Tibial nerve (tissue), 4 donors: ENCODE data around the gene HDAC5.

Experiments
- EP300 ChIP-seq, 2 donors: sonication (generic); formaldehyde crosslinking; IDR thresholded peaks; one replicate each; pipeline ENCODE4 v1.6.1; 2017; ENCODE audit warnings: antibody characterized with exemption in 2 of 2, mild to moderate bottlenecking in 1 of 2
- TF ChIP-seq, protein P1 (sequence below), 5 experiments: fragments of 200-600 bp in 3 of 5; fragments of 450-650 bp in 2 of 5; sonication (generic) in 3 of 5; IDR thresholded peaks; one replicate each; pipeline ENCODE4 v1.5.1; 2016 to 2019; ENCODE audit warnings: antibody characterized with exemption in 5 of 5, mild to moderate bottlenecking in 3 of 5, moderate library complexity in 2 of 5

DNA sequence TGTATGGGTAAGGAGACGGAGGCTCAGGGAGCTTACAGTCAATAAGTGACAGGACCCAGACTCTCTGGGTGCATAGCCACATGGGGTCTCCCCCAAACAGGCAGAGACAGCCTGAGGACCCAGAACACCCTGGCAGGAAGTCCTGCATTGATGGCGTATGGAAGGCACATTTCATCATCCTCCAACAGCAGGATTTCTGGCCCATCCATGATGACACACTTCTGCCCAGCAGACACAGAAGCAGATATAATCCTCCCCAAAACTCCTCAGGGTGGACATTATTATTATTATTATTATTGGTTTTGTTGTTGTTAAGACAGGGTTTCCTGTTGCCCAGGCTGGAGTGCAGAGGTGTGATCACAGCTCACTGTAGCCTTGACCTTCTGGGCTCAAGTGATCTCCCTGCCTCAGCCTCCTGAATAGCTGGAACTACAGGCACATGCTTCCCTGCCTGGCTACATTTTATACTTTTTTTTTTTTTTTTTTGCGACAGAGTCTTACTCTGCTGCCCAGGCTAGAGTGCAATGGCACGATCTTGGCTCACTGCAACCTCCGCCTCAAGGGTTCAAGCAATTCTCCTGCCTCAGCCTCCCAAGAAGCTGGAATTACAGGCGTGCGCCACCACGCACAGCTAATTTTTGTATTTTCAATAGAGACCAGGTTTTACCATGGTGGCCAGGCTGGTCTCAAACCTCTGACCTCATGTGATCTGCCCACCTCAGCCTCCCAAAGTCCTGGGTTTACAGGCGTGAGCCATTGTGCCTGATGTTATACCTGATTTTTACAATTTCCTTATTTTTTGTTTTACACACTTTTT lies 11.5 kb upstream of the HDAC5 start:
- TF ChIP-seq, protein P1, sequence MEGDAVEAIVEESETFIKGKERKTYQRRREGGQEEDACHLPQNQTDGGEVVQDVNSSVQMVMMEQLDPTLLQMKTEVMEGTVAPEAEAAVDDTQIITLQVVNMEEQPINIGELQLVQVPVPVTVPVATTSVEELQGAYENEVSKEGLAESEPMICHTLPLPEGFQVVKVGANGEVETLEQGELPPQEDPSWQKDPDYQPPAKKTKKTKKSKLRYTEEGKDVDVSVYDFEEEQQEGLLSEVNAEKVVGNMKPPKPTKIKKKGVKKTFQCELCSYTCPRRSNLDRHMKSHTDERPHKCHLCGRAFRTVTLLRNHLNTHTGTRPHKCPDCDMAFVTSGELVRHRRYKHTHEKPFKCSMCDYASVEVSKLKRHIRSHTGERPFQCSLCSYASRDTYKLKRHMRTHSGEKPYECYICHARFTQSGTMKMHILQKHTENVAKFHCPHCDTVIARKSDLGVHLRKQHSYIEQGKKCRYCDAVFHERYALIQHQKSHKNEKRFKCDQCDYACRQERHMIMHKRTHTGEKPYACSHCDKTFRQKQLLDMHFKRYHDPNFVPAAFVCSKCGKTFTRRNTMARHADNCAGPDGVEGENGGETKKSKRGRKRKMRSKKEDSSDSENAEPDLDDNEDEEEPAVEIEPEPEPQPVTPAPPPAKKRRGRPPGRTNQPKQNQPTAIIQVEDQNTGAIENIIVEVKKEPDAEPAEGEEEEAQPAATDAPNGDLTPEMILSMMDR (IDR thresholded peaks at IDR 0.05) = no peak
- no peak for TF ChIP-seq EP300 (IDR thresholded peaks at IDR 0.05)
